ENCODE results near the gene PACS1. TPM values are rescaled to one million over a fixed set of nuclear protein-coding genes. Genes with fewer than 3 reads are reported as not detected.

Gene PACS1
- polyA plus RNA-seq, 1 of the 3 experiments (the other 2 are of a cell fraction) = 37.3 TPM

DNA sequence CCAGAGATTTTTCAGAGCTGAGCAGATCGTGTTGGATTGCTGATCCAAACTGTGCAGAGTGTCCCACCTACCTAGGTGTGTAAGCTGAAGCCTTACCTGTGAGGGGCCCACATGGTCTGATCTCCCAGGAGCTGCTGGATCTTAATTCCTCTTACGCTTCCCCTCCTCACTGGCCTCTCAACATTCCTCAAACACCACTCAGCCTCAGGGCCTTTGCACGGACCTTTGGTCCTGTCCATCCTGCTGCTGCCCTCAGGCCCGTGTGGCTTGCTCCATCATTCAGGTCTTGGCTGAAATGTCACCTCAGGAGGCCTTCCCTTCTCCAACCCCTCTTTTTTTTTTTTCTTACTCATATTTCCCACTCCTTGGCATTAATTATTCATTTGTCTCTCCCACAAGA is 177.2 kb downstream of the PACS1 start:
- peaks cover 3% of the 10 kb centered on the region for H3F3A ChIP-seq (replicated peaks; ENCODE audit: insufficient read depth)
- CTCF ChIA-PET = interaction anchor here (1.6 kb wide), 1 partner anchor 25 kb away, joined by 6 read pairs; no protein-coding TSS in a partner anchor
- no peak for DNase-seq

GRCh38 chr11:66247801-66248200 is 177.7 kb downstream of the PACS1 start:
- Histone ChIP-seq H4K20me1 (ENCODE audit: insufficient read depth) (no peaks in the 10 kb centered on the region), H3K27ac (ENCODE audit: low read depth in 2 of 2, low read length in 1 of 2) (no peak overlapping the region), H3K9me2 (no peaks in the 10 kb centered on the region), H3K4me1 (ENCODE audit: control insufficient read depth in 1 of 2, insufficient read depth in 2 of 2, low read depth in 1 of 2, low read length in 1 of 2) (peaks cover 0 to 5% of the 10 kb centered on the region in 2 experiments; a peak in 1 of 4 replicates), H3K9me3 (no peaks in the 10 kb centered on the region), H3K9ac (no peak overlapping the region), H3K4me3 (ENCODE audit: low read depth in 2 of 2, low read length in 1 of 2) (no peak overlapping the region), H3F3A (replicated peaks; ENCODE audit: insufficient read depth) (peaks cover 3% of the 10 kb centered on the region), H3K79me2 (ENCODE audit: insufficient read depth) (no peaks in the 10 kb centered on the region), H2AFZ (ENCODE audit: low read depth) (no peak overlapping the region), H3K36me3 (replicated peaks in 1 of 2; ENCODE audit: control insufficient read depth in 1 of 2, insufficient read depth in 2 of 2, low read length in 1 of 2) (peaks cover 19 to 56% of the 10 kb centered on the region in 2 experiments), H3K4me2 (no peak overlapping the region), H3K27me3 (ENCODE audit: insufficient read depth) (no peaks in the 10 kb centered on the region)
- ChIA-PET CTCF (interaction anchor here (1.6 kb wide), 1 partner anchor 25 kb away, joined by 6 read pairs; no protein-coding TSS in a partner anchor), POLR2A (no interaction called here)
- WGBS (ENCODE audit: low lambda C conversion rate) = 77% methylated on average over 3 of the region's 3 CpGs
- no peak for DNase-seq
- TF ChIP-seq MXI1 (IDR thresholded peaks at IDR 0.05; ENCODE audit: low read depth, low read length) (no peak), FOXJ3 (CRISPR knock-in tag; IDR thresholded peaks at IDR 0.05) (no peak), TEAD4 (IDR thresholded peaks at IDR 0.05; ENCODE audit: borderline replicate concordance, insufficient read depth) (no peak), EZH2phosphoT487 (IDR thresholded peaks at IDR 0.05; ENCODE audit: borderline replicate concordance, low read depth) (no peak), RAD21 (IDR thresholded peaks at IDR 0.05; ENCODE audit: low read length) (no peak), TCF12 (IDR thresholded peaks at IDR 0.05) (no peak)
- TF ChIP-seq, protein P1, sequence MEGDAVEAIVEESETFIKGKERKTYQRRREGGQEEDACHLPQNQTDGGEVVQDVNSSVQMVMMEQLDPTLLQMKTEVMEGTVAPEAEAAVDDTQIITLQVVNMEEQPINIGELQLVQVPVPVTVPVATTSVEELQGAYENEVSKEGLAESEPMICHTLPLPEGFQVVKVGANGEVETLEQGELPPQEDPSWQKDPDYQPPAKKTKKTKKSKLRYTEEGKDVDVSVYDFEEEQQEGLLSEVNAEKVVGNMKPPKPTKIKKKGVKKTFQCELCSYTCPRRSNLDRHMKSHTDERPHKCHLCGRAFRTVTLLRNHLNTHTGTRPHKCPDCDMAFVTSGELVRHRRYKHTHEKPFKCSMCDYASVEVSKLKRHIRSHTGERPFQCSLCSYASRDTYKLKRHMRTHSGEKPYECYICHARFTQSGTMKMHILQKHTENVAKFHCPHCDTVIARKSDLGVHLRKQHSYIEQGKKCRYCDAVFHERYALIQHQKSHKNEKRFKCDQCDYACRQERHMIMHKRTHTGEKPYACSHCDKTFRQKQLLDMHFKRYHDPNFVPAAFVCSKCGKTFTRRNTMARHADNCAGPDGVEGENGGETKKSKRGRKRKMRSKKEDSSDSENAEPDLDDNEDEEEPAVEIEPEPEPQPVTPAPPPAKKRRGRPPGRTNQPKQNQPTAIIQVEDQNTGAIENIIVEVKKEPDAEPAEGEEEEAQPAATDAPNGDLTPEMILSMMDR (IDR thresholded peaks at IDR 0.05) = no peak
- TF ChIP-seq, protein P2, sequence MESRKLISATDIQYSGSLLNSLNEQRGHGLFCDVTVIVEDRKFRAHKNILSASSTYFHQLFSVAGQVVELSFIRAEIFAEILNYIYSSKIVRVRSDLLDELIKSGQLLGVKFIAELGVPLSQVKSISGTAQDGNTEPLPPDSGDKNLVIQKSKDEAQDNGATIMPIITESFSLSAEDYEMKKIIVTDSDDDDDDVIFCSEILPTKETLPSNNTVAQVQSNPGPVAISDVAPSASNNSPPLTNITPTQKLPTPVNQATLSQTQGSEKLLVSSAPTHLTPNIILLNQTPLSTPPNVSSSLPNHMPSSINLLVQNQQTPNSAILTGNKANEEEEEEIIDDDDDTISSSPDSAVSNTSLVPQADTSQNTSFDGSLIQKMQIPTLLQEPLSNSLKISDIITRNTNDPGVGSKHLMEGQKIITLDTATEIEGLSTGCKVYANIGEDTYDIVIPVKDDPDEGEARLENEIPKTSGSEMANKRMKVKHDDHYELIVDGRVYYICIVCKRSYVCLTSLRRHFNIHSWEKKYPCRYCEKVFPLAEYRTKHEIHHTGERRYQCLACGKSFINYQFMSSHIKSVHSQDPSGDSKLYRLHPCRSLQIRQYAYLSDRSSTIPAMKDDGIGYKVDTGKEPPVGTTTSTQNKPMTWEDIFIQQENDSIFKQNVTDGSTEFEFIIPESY (IDR thresholded peaks at IDR 0.05; ENCODE audit: borderline replicate concordance, low read depth) = no peak

More for the DNA sequence above, 177.2 kb downstream of the PACS1 start:
- H3K4me2 ChIP-seq = no peak overlapping the region
- no peak overlapping the region for H2AFZ ChIP-seq (ENCODE audit: low read depth)
- H3K36me3 ChIP-seq (replicated peaks in 1 of 2; ENCODE audit: control insufficient read depth in 1 of 2, insufficient read depth in 2 of 2, low read length in 1 of 2) = peaks cover 22 to 60% of the 10 kb centered on the region in 2 experiments
- TF ChIP-seq, protein P3, sequence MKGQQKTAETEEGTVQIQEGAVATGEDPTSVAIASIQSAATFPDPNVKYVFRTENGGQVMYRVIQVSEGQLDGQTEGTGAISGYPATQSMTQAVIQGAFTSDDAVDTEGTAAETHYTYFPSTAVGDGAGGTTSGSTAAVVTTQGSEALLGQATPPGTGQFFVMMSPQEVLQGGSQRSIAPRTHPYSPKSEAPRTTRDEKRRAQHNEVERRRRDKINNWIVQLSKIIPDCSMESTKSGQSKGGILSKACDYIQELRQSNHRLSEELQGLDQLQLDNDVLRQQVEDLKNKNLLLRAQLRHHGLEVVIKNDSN (IDR thresholded peaks at IDR 0.05; ENCODE audit: borderline replicate concordance, low read depth) = no peak
- TF ChIP-seq SIN3A (IDR thresholded peaks at IDR 0.05; ENCODE audit: borderline replicate concordance, low read depth, low read length) = no peak
- TF ChIP-seq, protein P2 (IDR thresholded peaks at IDR 0.05; ENCODE audit: borderline replicate concordance, low read depth) = no peak
- TF ChIP-seq RFX5 (IDR thresholded peaks at IDR 0.05; ENCODE audit: low read length) = no peak
- no peak for TF ChIP-seq NRF1 (IDR thresholded peaks at IDR 0.05; ENCODE audit: low read depth, low read length)
- no peak for TF ChIP-seq USF2 (IDR thresholded peaks at IDR 0.05; ENCODE audit: borderline replicate concordance, low read depth, low read length)
- no peak for TF ChIP-seq JUND (IDR thresholded peaks at IDR 0.05)
- no peak for TF ChIP-seq IRF3 (IDR thresholded peaks at IDR 0.05; ENCODE audit: low read depth, low read length)
- no peak for TF ChIP-seq GABPA (IDR thresholded peaks at IDR 0.05; ENCODE audit: low read depth)
- WGBS (ENCODE audit: low lambda C conversion rate) = 95% methylated on average over 4 of the region's 4 CpGs
- no peaks in the 10 kb centered on the region for H3K9me3 ChIP-seq
- no peaks in the 10 kb centered on the region for H3K79me2 ChIP-seq (ENCODE audit: insufficient read depth)
- no peak overlapping the region for H3K27ac ChIP-seq (ENCODE audit: low read depth in 2 of 2, low read length in 1 of 2)
- H3K4me1 ChIP-seq (ENCODE audit: control insufficient read depth in 1 of 2, insufficient read depth in 2 of 2, low read depth in 1 of 2, low read length in 1 of 2) = peaks cover 0 to 5% of the 10 kb centered on the region in 2 experiments; a peak in 1 of 4 replicates
- no peak overlapping the region for H3K4me3 ChIP-seq (ENCODE audit: low read depth in 2 of 2, low read length in 1 of 2)
- H3K9ac ChIP-seq = no peak overlapping the region
- no peaks in the 10 kb centered on the region for H3K9me2 ChIP-seq
- no peaks in the 10 kb centered on the region for H3K27me3 ChIP-seq (ENCODE audit: insufficient read depth)
- POLR2A ChIA-PET = no interaction called here
- H4K20me1 ChIP-seq (ENCODE audit: insufficient read depth) = no peaks in the 10 kb centered on the region

Measured in SK-N-SH (cell line).